Measurements from ENCODE around the gene FGD5.

Gene FGD5

DNA sequence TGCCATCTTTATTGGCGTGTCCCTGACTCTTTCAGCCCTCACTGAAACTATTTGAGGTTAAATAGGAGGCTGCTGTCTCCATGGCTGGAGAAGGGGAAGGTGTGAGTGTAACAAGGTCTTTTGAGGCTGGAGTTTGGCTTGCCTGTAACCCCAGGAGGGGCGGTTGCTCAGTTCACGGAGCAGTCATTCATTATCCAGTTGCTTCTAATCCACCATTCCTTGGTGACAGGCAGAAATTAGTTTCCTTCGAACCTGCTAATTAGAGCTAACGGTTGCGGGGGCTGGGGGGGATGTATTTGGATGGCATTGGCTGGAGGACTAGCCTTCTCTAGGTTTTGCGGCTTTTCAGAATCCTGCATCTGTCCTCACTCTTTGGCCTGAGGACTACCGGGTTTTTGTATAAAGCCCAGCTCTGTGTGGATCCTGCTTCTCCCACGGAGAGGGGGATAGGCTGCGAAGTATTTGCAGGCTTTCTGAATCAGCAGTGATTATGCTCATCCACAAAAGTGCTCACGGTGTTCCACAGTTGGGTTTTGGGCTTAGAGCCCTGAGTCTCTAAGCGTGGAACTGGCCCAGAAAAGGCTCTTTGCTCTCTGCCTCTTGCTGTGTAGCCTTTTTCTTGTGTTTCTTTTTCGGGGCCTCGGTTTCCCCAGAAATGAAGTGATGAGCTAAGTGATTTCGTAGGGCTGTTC, 18.6 kb downstream of the FGD5 start:
- no peak for DNase-seq (ENCODE audit: insufficient read length)
- no peak for FAIRE-seq
- TF ChIP-seq POLR2A (IDR thresholded peaks at IDR 0.05; ENCODE audit: low read depth, low read length) (no peak), TAF1 (IDR thresholded peaks at IDR 0.05; ENCODE audit: borderline replicate concordance, low read depth, low read length) (no peak), POLR2AphosphoS5 (IDR thresholded peaks at IDR 0.05; ENCODE audit: low read depth, low read length) (no peak)

DNA sequence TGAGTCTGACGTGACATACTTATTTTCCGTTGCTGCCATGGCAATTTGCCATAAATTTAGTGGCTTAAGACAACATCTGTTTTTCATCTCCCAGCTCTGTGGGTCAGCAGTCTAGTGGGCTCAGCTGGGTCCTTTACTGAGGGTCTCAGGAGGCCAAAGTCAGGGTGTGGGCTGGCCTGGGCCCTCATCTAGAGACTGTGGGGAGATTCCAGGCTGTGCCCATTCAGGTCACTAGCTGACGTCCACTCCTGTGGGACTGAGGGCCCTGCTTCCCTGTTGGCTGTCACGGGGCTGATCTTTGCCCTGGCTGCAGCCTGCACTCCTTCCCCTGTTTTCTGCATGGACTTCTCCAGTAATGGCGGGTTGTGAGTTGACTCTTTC, 19.1 kb downstream of the FGD5 start:
- no peak for FAIRE-seq
- TF ChIP-seq POLR2AphosphoS5 (IDR thresholded peaks at IDR 0.05; ENCODE audit: low read depth, low read length), result no peak
- TF ChIP-seq POLR2A (IDR thresholded peaks at IDR 0.05; ENCODE audit: low read depth, low read length), result no peak
- no peak for TF ChIP-seq TAF1 (IDR thresholded peaks at IDR 0.05; ENCODE audit: borderline replicate concordance, low read depth, low read length)
- no peak for DNase-seq (ENCODE audit: insufficient read length)

DNA sequence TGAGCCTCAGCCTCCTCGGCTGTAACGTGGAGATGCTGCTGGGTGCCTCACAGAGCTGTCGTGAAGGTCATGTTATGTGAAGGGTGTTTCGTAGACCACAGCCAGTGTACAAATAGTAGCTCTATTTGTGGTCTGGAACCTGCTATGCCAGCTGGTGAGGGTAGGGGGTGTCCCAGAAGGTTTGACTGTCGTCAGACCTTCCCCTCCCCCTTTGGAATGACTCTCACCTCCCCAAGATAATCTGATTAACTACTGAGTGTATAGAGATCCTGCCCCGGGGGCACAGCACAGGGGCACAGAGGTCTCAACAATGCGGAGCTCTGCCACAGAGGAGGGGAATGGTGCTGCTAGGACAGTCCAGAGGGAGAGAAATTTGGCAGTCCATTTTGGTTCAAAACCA, 20.5 kb downstream of the FGD5 start:
- no peak for TF ChIP-seq POLR2AphosphoS5 (IDR thresholded peaks at IDR 0.05; ENCODE audit: low read depth, low read length)
- TF ChIP-seq TAF1 (IDR thresholded peaks at IDR 0.05; ENCODE audit: borderline replicate concordance, low read depth, low read length), result no peak
- TF ChIP-seq POLR2A (IDR thresholded peaks at IDR 0.05; ENCODE audit: low read depth, low read length), result no peak
- DNase-seq (ENCODE audit: insufficient read length) (no peak), FAIRE-seq (no peak)

DNA sequence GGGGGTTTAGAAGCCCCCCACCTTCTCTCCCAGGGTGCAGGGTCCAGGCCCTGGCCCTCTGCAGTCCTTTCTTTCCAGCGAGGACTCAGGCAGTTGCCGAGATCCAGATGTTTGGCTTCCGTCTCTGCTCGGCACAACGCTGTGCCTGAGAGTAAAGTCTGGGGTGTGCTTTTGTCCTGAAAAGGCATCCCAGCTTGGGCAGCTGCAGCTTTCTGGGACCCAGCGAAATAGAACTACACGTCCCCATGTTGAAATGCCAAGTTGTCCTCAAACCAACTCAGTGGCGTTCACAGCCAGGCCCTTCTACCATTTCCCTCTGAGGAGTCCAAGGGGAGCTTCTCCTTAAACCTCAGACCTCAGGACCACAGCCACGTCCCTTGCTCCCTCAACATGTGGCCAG, 23.1 kb downstream of the FGD5 start:
- DNase-seq (ENCODE audit: insufficient read length), result no peak
- no peak for FAIRE-seq
- TF ChIP-seq TAF1 (IDR thresholded peaks at IDR 0.05; ENCODE audit: borderline replicate concordance, low read depth, low read length) (no peak), POLR2A (IDR thresholded peaks at IDR 0.05; ENCODE audit: low read depth, low read length) (no peak), POLR2AphosphoS5 (IDR thresholded peaks at IDR 0.05; ENCODE audit: low read depth, low read length) (no peak)

DNA sequence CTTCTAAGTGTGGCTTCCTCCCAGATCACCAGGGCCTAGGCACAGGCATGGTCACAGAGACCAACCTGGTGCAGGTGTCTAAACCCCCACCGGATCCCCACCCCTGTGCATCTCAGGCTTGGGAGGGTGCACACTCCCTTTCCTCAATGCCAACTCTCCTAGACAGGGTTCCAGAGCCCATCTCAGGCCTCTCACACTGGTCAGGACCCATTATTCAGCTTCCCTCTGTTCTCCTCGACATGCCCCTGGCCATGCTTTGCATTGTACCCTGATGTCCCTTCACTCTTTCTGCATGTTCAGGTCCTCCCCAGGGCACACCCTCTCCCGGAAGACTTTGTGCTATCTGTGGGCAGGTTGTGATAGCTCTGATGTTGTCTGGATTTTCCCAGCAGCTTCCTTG, 23.5 kb downstream of the FGD5 start:
- TF ChIP-seq TAF1 (IDR thresholded peaks at IDR 0.05; ENCODE audit: borderline replicate concordance, low read depth, low read length), result no peak
- no peak for TF ChIP-seq POLR2A (IDR thresholded peaks at IDR 0.05; ENCODE audit: low read depth, low read length)
- TF ChIP-seq POLR2AphosphoS5 (IDR thresholded peaks at IDR 0.05; ENCODE audit: low read depth, low read length), result no peak
- FAIRE-seq, result no peak
- no peak for DNase-seq (ENCODE audit: insufficient read length)

DNA sequence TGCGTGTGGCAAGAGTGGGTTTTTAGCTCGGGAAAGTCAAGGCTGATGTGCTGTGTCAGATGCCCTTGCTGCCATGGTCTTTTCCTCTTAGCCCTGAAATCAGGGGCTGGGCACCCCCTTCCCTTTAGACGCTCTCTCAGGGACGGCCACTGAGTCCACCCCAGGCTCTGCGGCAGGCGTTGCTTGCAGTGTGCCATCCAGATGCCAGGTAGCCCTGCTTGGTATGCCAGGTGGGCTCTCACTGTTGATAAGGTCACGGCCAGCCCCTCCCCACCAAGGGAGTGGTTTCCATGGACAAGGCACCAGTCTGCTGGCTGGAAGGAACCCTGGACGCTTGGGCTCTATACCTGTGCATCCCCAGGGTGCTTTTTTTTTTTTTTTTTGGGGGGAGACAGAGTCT, 24.6 kb downstream of the FGD5 start:
- TF ChIP-seq POLR2AphosphoS5 (IDR thresholded peaks at IDR 0.05; ENCODE audit: low read depth, low read length), result no peak
- TF ChIP-seq POLR2A (IDR thresholded peaks at IDR 0.05; ENCODE audit: low read depth, low read length), result no peak
- FAIRE-seq (no peak), DNase-seq (ENCODE audit: insufficient read length) (no peak)

DNA sequence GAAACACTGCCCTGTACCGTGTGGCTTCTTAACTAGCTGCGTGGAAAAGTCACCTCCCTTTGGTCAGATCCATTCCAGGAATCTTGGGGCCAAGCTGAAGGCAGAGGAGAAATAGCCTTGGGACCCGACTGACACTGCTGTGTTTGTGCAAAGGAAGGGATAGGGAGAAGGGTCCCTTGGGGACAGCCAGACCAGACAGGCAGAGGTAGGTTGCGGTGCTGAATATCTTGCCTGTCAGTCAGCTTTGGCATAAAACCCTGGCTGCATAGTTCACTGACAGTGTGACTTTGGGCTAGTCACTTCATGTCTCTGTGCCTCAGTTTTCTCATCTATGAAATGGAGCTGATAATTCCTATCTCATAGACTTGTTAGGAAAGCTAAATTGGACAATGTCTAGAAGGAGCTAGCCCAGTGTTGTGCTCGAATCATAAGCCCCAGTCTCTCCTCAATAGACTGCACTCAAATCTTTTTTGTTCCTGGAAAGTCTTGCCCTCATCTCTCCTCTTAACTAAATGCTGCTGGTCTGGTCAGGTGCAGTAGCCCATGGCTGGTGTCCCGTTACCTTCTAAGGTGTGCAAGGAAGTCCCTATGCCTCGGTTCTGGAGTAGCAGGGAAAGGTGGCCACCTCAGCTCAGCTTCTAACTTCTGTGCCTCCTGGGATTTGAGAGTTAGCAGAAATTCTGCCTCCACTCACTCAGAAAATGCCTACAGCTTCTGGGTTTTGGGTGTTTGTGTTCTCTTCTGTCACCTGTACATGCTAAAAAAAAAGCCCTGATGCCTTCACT, 25.8 kb downstream of the FGD5 start:
- TF ChIP-seq POLR2AphosphoS5 (IDR thresholded peaks at IDR 0.05; ENCODE audit: low read depth, low read length) (no peak), POLR2A (IDR thresholded peaks at IDR 0.05; ENCODE audit: low read depth, low read length) (no peak), TAF1 (IDR thresholded peaks at IDR 0.05; ENCODE audit: borderline replicate concordance, low read depth, low read length) (no peak)
- no peak for FAIRE-seq
- no peak for DNase-seq (ENCODE audit: insufficient read length)

DNA sequence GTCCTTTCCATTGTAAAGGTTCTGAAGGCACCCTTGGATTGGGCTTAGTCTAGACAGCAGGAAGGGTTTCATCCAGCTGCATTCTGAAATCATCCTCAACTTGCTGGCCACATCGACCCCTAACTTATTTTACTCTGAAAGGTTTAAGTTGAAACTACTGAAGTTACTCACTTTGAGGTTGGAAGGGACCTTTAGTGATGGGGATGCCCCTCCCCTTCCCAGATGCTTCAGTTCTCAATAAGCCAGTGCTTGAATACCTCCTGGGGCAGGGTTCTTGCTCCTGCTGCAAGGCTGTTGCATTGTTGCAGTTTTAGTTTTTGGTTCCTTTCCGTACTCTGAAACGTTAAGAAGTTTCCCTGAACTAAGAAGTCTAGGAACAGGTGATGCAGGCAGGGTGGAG, 26.4 kb downstream of the FGD5 start:
- TF ChIP-seq POLR2A (IDR thresholded peaks at IDR 0.05; ENCODE audit: low read depth, low read length), result no peak
- no peak for TF ChIP-seq TAF1 (IDR thresholded peaks at IDR 0.05; ENCODE audit: borderline replicate concordance, low read depth, low read length)
- no peak for TF ChIP-seq POLR2AphosphoS5 (IDR thresholded peaks at IDR 0.05; ENCODE audit: low read depth, low read length)
- DNase-seq (ENCODE audit: insufficient read length), result no peak
- FAIRE-seq, result peak; percentile 72

DNA sequence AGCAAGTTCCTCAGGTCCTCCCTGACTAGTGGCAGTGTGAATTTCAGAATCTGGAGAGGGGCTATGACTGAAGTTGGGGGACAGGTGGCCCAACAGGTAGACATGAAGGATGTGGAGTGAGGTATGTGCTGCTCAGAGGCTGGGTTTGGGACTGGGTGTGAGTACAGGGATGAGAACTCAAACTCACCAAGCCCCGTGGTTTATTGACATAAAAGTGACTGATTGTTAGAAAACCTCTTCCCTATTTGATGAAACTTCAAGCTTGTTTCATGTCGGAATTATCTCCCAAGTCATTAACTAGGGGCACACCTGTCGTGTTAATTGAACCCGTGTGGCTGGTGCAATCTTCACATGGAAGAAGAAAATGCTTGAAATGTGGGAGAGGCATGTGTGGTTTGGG, 27.1 kb downstream of the FGD5 start:
- FAIRE-seq (no peak), DNase-seq (ENCODE audit: insufficient read length) (no peak)
- no peak for TF ChIP-seq TAF1 (IDR thresholded peaks at IDR 0.05; ENCODE audit: borderline replicate concordance, low read depth, low read length)
- no peak for TF ChIP-seq POLR2AphosphoS5 (IDR thresholded peaks at IDR 0.05; ENCODE audit: low read depth, low read length)
- no peak for TF ChIP-seq POLR2A (IDR thresholded peaks at IDR 0.05; ENCODE audit: low read depth, low read length)

DNA sequence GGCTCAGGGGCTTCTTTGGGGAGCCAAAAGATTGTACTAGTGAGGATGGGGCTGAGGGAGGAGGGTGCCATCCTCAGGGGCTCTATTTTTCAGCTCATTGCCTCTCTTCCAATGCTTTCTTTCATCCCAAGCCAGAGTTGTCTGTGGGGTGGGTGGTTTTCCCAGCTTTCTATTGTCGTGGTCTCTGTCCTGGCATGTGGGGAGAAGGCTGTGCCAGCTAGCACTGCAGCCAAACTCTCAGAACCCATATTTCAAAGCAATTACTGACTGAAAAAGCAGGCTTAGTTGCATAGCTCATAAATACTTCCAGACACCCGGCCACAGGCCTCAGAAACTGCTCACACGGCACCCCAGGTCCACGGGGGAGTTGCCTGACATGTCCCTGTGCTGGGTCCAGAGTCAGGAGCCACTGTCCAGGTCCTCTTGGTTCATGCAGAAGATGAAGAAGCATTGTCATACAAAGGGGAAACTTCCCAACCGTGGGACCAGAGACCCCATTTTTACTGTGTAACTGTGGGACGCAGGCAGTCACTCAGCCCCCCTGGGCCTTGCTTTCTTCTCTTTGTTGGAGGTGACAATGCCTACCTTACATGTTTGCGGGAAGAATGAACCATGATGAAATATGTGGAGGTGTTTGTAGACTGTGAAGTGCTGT, 27.6 kb downstream of the FGD5 start:
- FAIRE-seq (no peak), DNase-seq (ENCODE audit: insufficient read length) (no peak)
- no peak for TF ChIP-seq TAF1 (IDR thresholded peaks at IDR 0.05; ENCODE audit: borderline replicate concordance, low read depth, low read length)

DNA sequence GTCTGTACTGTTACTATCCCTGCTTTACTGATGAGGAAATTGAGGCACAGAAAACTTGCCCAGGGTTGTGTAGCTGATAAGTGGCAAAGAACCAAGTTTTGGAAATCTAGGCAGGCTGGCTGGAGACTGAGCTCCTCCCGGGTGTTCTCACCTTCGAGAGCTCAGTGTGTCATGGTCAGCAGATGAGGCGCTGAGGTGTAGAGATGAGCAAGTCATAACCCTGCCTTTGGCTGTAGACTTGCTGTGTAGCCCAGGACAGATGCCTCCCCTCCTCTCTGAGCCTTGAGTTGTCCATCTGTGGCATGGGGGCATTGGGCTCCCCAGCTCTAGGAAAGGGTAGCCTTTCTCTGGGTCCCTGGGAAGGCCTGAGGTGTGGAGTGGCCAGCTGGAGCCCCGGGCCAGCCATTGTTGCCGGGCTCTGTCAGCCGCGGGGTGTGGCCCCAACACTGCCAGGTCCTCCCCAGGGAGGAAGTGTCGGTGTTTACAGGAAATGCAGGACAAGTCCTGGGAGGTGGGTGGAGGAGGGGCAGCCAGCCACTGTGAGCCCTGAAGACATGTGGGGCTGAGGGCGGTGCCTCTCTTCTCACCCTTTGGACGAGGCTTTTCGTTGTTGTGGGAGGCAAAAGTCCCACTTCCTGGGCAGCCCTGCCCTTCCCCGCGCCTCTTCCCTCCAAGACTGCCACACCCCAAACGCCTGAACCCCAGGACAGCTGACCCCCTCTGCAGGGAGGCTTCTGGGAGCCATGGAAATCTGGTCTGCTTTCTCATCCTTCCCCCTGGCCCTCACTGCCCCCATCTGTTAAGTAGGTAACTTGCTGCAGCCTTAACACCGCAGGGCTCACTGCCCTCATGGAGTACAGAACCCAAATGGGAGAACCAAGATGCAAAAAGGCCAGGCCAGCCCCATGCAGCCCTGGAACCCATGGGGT, 29.1 kb downstream of the FGD5 start:
- peak; percentile 67 for FAIRE-seq
- TF ChIP-seq POLR2A (IDR thresholded peaks at IDR 0.05; ENCODE audit: low read depth, low read length) (no peak), TAF1 (IDR thresholded peaks at IDR 0.05; ENCODE audit: borderline replicate concordance, low read depth, low read length) (no peak), POLR2AphosphoS5 (IDR thresholded peaks at IDR 0.05; ENCODE audit: low read depth, low read length) (no peak)
- peak; percentile 34 for DNase-seq (ENCODE audit: insufficient read length)

All from GM12892 (cell line).